Activated naive CD4-positive, alpha-beta T cell treated with anti-CD3 and anti-CD28 coated beads, Interleukin-2, amount 50 U/mL, for 72 hours (primary cell): ENCODE results near the gene GUCY2D. TPM values are rescaled to one million over a fixed set of nuclear protein-coding genes. Genes with fewer than 3 reads are reported as not detected.
A peak's percentile ranks its signal among the peaks of the same experiment; 100 is the strongest.
"Not testable (repeated sequence)": the region's sequence is repeated elsewhere in the genome, so short reads cannot be mapped to it uniquely, and the experiment has no call there.

Experiments
- ATAC-seq, 2 donors: fragments of 150-1000 bp; cut with Tn5 transposase; 2 replicates each; pipeline ENCODE4 v1.10.0; 2021; ENCODE audit warnings: mild to moderate bottlenecking in 2 of 2, moderate library complexity in 2 of 2
- DNase-seq, 2 donors: peaks; one replicate each; pipeline ENCODE4 v3.0.0; 2021 to 2022; ENCODE audit warnings: low spot score in 2 of 2
- H3K27ac Mint-ChIP-seq, 2 donors: one replicate each; pipeline ENCODE4 v1.8.0; 2022; ENCODE audit warnings: mild to moderate bottlenecking in 2 of 2, mixed read lengths in 2 of 2
- H3K36me3 Mint-ChIP-seq, 2 donors: one replicate each; pipeline ENCODE4 v1.8.0; 2022; ENCODE audit warnings: mixed read lengths in 2 of 2
- H3K9me3 Mint-ChIP-seq, 2 donors: one replicate each; pipeline ENCODE4 v1.8.0; 2022; ENCODE audit warnings: mixed read lengths in 2 of 2
- total RNA-seq, 2 donors: library from RNA; stranded (reverse); gene quantifications; one replicate each; pipeline ENCODE4 v1.2.3, GENCODE V29; 2022

GUCY2D gene
- total RNA-seq, 2 donors from 2014 or later: 0.19 TPM; not detected in 1

DNA sequence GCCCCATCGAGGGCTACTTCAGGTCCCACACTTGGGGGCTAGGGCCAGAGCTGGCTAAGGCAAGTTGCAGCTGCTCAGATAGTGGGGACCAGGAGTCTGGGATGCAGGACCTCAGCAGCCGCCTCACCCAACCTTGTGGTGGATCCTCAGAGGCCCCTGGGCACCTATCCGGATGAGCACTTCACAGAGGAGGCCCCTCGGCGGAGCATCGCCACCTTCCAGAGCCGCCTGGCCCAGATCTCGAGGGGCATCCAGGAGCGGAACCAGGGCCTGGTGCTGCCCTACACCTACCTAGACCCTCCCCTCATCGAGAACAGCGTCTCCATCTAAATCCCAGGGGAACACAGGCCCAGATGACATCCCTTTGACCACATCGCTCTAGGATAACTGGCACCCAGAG lies 45.8 kb downstream of the GUCY2D start:
- H3K9me3 Mint-ChIP-seq: no peaks in the 10 kb centered on the region
- ATAC-seq: no peak
- DNase-seq: no peak
- no peak overlapping the region for H3K27ac Mint-ChIP-seq
- no peaks in the 10 kb centered on the region for H3K36me3 Mint-ChIP-seq

DNA sequence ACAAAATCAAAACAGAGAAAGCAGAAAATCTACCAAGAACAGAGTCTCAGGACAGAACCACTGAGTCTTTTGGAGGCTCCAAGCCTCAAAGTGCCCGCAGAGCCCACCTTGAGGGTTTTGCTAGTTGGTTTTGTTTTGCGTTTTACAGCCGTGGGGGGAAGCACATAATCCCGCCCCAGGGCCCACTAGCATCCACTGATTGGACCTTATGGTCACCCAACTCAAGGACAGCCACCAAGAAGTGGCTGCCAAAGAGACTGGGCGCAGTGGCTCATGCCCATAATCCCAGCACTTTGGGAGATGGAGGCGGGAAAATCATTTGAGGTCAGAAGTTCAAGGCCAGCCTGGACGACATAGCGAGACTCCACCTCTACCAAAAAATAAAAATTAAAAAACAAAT lies 46.3 kb downstream of the GUCY2D start:
- Mint-ChIP-seq H3K9me3 (no peaks in the 10 kb centered on the region), H3K27ac (no peak overlapping the region), H3K36me3 (no peaks in the 10 kb centered on the region)
- DNase-seq (no peak), ATAC-seq (no peak)

DNA sequence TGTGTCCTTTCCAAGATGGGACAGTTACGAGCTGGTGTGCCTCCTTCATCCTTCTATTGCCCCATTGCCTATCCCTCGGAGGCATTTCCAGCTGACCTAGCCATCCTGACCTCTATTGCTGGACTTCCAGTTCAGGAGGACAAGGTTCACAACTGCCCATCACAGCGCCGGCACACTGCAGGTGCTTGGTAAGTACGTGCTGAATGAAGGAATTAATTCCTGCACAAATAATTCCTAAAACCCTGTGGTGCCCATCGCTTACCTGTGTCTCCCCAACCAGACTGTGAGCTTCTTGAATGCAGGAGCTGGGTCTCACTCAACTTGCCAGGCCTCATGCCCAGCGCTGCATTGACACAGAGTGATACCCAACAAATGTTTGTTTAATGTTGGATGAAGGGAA lies 49.4 kb downstream of the GUCY2D start:
- ATAC-seq (no peak), DNase-seq (no peak)
- Mint-ChIP-seq H3K36me3 (no peaks in the 10 kb centered on the region), H3K27ac (no peak overlapping the region), H3K9me3 (no peaks in the 10 kb centered on the region)

DNA sequence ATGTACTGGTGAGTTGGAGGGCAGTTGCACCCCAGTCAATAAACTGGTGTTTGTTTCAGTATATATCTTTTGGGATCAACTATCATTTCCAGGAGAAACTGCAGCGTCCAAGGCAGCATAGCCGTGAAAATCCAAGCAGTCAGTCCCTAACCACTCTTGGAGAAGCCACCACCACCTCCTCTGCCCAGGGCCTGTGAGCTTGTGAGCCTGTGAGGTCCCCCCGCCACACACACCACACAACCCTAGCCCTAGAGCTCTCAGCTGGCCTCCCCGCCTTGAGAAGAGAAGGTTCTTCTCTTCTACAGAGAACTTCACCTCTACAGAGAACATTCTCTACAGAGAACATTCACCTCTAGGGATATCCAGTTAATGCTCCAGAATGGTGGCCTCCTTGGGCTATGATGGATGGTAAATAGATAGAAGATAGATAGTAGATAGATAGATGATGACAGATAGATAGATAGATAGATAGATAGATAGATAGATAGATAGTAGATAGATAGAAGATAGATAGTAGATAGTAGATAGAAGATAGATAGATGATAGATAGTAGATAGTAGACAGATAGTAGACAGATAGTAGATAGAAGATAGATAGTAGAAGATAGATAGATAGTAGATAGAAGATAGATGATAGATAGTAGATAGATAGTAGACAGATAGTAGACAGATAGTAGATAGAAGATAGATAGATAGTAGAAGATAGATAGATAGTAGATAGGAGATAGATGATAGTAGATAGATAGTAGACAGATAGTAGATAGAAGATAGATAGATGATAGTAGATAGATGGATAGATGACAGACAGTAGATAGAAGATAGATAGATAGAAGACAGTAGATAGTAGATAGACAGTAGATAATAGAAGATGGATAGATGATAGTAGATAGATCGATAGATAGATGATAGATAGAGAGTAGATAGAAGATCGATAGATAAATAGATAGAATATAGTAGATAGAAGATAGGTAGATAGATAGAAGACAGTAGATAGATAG lies 50.1 kb downstream of the GUCY2D start:
- ATAC-seq: no peak
- Mint-ChIP-seq H3K36me3 (no peaks in the 10 kb centered on the region), H3K9me3 (no peaks in the 10 kb centered on the region), H3K27ac (no peak overlapping the region)
- no peak for DNase-seq

DNA sequence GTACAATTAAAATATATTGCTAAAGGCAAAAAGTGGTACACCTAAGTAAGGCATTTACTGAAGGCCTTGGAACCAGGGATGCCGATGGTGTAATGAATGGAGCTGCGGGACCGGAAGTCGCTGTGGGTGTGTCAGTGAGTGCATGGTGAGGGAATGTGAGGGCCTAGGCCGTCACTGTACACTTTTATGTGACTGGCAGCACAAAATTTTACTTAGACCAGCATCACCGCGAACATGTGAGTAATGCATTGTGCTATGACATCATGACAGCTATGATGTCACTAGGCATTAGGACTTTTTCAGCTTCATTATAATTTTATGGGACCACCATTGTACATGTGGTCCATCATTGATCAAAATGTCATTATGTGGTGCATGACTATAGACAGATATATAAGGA lies 51.2 kb downstream of the GUCY2D start:
- DNase-seq: no peak

DNA sequence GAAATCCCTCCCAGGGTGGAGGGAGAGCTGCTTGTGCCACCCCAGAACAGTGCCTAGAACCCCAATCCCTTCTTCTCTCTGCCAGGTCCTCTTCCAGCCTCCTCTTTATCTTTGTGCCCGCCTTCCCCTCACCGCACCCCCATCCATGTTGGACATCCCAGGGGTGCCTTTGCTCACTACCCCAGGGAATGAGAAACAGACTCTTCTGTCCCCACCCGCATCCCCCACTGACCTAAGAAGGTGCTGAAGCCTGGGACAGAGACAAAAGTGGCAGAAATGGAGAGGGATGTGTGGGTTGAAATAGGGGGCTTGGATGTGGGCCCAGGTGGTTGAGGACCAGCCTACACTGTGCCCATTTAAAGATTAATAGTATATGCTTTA lies 53.4 kb downstream of the GUCY2D start:
- Mint-ChIP-seq H3K27ac (no peak overlapping the region), H3K9me3 (no peaks in the 10 kb centered on the region), H3K36me3 (no peaks in the 10 kb centered on the region)
- DNase-seq (no peak), ATAC-seq (no peak)

More for the DNA sequence above, 51.2 kb downstream of the GUCY2D start:
- H3K9me3 Mint-ChIP-seq: no peaks in the 10 kb centered on the region
- no peaks in the 10 kb centered on the region for H3K36me3 Mint-ChIP-seq
- ATAC-seq: no peak
- no peak overlapping the region for H3K27ac Mint-ChIP-seq

DNA sequence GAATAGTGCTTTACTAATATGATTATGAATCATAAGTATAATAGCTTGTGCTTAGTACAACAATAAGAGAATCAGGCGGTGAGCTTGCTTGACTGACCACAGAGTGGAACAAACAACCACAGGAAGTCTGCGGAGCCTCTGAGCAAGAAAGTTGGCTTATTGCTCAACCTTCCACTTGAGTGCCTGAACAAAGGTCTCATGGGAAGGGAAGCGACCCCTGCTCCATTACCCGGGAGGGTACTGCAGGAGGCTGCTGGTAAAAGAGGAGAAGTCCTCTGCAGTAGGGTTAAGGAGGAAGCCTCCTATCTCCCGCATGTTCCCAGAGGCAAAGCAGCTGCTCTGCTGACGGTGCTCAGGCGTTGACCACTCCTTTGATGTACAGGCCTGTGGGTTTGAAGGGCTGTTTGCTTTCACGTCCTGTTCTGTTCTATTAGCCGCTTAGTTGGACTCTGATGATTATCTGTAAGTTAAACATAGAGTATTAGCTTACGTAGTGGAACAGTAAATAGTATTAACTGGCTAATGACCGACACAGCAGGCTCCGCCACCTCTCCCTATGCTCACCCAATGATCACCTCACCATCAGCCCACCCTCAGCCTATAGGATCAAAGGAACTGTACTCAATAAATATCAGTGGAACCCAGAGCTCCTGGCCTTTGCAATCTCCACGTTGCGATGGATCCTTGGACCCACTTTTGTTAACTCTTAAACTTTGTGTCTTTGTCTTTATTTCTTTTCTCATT lies 54.0 kb downstream of the GUCY2D start:
- H3K9me3 Mint-ChIP-seq: no peaks in the 10 kb centered on the region
- H3K27ac Mint-ChIP-seq: no peak overlapping the region
- DNase-seq (peak in 1 of 2 donors; percentile 55), ATAC-seq (peak; percentile 62 to 79)
- H3K36me3 Mint-ChIP-seq: no peaks in the 10 kb centered on the region

DNA sequence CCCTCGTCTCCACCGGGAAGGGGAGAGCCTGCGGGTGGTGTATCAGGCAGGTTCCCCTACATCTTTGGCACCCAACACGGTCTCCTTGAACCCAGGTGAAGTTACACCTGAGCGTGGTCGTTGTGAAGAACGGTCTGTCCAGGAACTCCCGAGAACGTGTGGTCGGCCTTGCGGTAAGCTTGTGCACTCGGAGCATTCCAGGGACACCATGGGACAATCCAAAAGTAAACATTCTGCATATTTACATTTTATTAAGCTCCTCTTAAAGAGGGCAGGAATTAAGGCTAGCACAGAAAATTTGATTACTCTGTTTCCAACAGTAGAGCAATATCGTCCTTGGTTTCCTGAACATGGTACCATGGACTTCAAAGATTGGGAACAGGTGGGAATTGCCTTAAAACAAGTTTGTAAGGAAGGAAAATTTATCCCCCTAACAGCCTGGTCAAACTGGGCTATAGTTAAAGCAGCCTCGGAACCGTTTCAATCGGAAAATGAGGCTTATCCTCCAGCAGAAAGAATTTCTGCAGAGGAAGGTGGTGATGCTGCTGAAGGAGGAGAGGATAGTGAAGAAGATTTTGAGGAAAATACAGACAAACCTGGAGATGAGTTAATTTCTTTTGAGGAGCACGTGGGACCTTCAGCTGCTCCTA lies 54.7 kb downstream of the GUCY2D start:
- Mint-ChIP-seq H3K9me3 (no peaks in the 10 kb centered on the region), H3K36me3 (no peaks in the 10 kb centered on the region), H3K27ac (no peak overlapping the region)
- DNase-seq: no peak
- ATAC-seq: no peak

DNA sequence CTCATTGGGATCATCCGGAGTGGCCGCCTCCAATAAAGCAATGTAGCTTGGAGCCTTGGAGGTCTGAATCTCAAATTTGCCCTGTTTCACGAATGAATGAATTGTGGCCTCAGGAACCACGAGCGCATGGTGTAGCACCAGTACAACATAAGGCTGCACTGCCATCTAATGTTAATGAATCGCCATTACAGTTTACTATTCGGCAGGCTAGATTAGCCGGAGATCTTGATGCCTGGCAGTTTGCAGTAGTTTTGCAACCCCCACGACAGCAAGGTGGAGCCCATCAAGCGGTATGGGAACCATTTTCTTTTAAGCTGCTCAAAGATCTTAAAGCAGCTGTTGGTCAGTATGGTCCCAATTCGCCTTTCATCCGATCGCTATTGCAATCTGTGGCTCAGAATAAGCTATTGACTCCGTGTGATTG lies 55.3 kb downstream of the GUCY2D start:
- peak in 1 of 2 donors; percentile 62 for DNase-seq
- H3K36me3 Mint-ChIP-seq: no peaks in the 10 kb centered on the region
- ATAC-seq: peak; percentile 73 to 82
- H3K9me3 Mint-ChIP-seq: no peaks in the 10 kb centered on the region
- no peak overlapping the region for H3K27ac Mint-ChIP-seq

DNA sequence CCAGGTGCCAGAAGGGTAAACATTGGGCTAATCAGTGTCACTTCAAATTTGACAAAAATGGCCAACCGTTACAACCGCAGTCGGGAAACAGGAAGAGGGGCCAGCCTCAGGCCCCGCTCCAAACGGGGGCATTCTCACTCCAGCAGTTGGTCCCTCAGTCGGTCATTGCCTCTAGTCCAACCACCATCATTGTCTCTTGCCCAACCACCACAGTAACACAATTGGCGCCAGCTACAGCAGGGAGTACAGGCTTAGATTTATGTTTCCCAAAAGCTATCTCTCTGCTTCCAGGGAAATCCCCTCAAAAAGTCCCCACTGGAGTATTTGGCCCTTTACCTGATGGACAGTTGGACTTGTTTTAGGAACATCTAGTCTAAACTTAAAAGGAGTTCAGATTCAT lies 56.7 kb downstream of the GUCY2D start:
- Mint-ChIP-seq H3K36me3 (no peaks in the 10 kb centered on the region), H3K27ac (no peak overlapping the region), H3K9me3 (no peaks in the 10 kb centered on the region)
- no peak for DNase-seq
- ATAC-seq: no peak

DNA sequence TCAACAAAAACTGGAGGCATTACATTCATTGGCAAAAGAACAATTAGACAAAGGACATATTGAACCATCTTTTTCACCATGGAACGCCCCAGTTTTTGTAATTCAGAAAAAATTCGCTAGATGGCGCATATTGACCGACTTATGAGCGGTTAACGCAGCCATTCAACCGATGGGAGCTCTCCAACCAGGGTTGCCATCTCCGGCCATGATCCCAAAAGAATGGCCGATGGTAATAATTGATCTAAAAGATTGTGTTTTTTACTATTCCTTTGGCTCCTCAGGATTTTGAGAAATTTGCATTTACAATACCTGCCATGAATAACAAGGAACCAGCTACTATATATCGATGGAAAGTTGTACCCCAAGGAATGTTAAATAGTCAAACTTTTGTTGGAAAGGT lies 57.9 kb downstream of the GUCY2D start:
- Mint-ChIP-seq H3K9me3 (no peaks in the 10 kb centered on the region), H3K36me3 (no peaks in the 10 kb centered on the region), H3K27ac (no peak overlapping the region)
- peak; percentile 53 to 79 for DNase-seq
- ATAC-seq: peak; percentile 59 to 65

DNA sequence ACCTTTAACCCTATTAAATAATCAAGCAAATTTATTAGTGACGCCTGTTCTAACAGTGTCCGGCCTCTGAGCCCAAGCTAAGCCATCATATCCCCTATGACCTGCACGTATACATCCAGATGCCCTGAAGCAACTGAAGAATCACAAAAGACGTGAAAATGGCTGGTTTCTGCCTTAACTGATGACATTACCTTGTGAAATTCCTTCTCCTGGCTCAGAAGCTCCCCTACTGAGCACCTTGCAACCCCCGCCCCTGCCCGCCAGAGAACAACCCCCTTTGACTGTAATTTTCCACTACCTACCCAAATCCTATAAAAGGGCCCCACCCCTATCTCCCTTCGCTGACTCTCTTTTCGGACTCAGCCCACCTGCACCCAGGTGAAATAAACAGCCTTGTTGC lies 59.4 kb downstream of the GUCY2D start:
- not testable (repeated sequence) for H3K27ac Mint-ChIP-seq, H3K36me3 Mint-ChIP-seq, H3K9me3 Mint-ChIP-seq, DNase-seq, ATAC-seq

DNA sequence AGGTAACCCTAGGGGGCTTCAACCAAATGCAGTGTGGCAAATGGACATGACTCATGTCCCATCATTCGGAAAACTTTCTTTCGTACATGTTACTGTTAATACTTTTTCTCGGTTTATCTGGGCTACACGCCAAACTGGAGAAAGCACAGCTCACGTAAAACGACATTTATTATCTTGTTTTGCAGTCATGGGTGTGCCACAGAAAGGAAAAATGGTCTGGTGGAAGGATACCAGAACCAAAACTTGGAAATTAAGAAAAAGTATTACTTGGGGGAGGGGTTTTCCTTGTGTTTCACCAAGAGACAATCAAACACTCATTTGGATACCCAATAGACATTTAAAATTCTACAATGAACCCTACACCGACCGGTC lies 60.0 kb downstream of the GUCY2D start:
- DNase-seq (no peak), ATAC-seq (no peak)
- H3K27ac Mint-ChIP-seq: no peak overlapping the region
- H3K36me3 Mint-ChIP-seq: no peaks in the 10 kb centered on the region
- H3K9me3 Mint-ChIP-seq: no peaks in the 10 kb centered on the region

DNA sequence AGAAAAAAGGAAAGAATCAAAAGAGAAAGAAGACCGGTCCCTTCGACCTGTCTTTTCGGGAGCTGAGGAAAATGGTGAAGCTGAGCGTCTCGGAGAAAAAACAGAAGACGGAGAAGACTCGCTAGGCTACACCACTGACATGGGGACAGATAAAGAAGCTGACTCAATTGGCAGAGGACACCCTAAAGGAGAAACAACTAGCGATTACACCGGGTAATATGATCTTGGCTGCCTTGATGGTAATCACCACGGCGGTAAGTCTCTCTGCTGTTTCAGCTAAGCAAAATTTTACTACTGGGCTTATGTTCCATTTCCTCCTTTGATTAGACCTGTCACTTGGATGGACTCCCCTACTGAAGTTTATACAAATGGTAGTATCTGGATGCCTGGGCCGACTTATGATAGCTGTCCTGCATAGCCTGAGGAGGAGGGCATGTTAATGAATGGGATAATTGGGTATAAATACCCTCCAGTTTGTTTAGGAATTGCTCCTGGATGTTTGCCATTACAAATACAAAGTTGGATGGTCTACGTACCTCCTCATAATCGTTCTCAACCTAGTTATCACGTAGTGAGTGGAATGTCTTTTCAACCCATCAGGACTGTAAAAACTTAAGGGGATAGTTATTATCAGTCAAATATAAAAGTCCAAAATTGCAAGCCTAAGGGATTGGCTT lies 60.5 kb downstream of the GUCY2D start:
- Mint-ChIP-seq H3K27ac (no peak overlapping the region), H3K9me3 (no peaks in the 10 kb centered on the region), H3K36me3 (no peaks in the 10 kb centered on the region)
- no peak for DNase-seq
- ATAC-seq: no peak

DNA sequence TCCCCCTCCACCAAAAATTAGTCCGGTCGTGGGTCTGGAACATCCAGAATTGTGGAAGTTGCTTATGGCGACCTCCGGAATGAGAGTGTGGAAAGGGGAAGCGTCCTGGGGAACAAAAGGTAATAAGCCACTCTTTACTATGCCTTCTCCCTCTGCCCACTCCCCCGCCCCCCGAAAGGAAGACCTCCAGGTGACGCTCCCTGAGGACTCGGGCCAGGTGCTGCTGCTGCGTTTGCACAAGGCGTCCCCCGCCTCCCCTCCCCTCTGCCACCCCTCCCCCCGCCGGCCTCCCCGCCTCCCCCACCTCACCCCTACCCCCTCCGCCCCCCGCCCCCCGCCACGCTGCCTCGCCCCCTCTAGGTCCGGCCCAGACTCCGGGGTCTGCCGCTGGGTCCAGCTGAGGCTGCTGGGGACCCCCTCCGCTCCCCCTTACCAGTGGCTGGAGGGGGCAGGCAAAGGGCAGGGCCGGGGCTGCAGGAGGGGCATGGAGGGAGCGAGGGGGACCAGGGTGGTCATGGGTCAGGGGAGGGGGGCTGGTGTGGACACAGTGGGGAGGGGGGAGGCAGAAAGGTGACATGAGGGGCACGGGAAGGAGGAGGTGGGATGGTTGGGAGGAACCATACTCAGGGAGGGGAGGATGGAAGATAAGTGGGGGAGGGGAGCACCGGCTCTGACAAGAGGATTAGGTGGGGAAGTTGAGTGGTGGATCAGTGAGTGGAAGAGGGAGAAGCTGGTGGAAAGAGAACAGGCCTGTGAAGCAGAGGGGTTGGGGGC lies 61.5 kb downstream of the GUCY2D start:
- Mint-ChIP-seq H3K36me3 (no peaks in the 10 kb centered on the region), H3K9me3 (no peaks in the 10 kb centered on the region), H3K27ac (no peak overlapping the region)
- DNase-seq (no peak), ATAC-seq (no peak)

DNA sequence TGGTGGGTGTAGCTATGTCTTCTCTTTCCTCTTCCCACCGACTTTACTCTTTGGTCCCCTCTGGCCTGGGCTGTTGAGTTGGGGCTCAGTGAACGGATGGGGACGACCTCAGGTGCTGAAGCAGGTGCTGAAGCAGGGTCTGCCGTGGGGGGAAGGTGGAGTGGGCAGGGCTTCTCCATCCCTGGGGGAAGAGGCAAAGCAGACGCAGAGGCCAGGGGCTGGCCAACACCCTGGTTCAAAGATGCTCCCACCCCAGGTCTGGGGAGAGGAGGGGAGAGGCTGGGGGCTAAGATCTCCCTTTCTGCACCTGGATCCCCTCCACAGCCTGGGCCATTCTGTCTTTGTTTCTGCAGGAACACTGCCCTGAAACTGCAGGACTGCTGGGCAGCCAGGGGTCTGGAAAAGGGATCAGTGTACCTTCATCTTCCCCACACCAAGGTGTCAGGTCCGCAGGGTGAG lies 62.2 kb downstream of the GUCY2D start:
- H3K36me3 Mint-ChIP-seq: no peaks in the 10 kb centered on the region
- no peak overlapping the region for H3K27ac Mint-ChIP-seq
- no peak for DNase-seq
- H3K9me3 Mint-ChIP-seq: no peaks in the 10 kb centered on the region
- no peak for ATAC-seq
